Measurements from ENCODE around the gene ZNF474.

Gene ZNF474

DNA sequence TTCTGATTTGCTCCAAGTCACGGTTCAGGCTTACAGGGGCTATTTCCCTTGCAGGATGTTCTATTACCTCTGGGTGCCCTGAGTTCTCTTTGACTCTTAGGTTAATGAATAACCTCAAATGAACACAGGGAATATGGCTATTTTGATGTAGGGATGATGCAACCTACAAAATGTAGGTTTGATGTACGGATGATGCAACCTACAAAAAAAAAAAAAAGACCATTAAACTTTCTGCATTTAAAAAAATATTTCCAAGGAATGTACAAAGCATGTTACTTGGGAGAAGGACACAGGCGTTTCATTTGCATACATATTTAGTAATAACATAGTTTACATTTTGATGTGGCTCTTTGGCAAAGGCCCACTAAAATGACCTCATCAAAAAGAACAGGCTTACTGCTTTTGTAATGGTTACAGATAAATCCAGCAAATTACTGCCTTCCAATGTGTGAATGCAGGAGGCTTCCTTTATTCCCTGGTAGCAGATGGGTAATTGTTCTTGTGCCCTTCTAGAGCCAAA is 36.3 kb downstream of the ZNF474 start:
- no peak overlapping the region for H3K4me3 ChIP-seq (ENCODE audit: low read depth, low read length)
- DNase-seq (ENCODE audit: low read depth): no peak
- TF ChIP-seq MYC (IDR thresholded peaks at IDR 0.05; ENCODE audit: low read depth, low read length) (no peak), POLR2A (IDR thresholded peaks at IDR 0.05; ENCODE audit: extremely low read depth, insufficient read length) (no peak)
- TF ChIP-seq, protein P1, sequence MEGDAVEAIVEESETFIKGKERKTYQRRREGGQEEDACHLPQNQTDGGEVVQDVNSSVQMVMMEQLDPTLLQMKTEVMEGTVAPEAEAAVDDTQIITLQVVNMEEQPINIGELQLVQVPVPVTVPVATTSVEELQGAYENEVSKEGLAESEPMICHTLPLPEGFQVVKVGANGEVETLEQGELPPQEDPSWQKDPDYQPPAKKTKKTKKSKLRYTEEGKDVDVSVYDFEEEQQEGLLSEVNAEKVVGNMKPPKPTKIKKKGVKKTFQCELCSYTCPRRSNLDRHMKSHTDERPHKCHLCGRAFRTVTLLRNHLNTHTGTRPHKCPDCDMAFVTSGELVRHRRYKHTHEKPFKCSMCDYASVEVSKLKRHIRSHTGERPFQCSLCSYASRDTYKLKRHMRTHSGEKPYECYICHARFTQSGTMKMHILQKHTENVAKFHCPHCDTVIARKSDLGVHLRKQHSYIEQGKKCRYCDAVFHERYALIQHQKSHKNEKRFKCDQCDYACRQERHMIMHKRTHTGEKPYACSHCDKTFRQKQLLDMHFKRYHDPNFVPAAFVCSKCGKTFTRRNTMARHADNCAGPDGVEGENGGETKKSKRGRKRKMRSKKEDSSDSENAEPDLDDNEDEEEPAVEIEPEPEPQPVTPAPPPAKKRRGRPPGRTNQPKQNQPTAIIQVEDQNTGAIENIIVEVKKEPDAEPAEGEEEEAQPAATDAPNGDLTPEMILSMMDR (IDR thresholded peaks at IDR 0.05; ENCODE audit: low read depth, low read length): no peak
- TF ChIP-seq, protein P2, sequence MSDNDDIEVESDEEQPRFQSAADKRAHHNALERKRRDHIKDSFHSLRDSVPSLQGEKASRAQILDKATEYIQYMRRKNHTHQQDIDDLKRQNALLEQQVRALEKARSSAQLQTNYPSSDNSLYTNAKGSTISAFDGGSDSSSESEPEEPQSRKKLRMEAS (IDR thresholded peaks at IDR 0.05; ENCODE audit: low read depth, low read length): no peak

DNA sequence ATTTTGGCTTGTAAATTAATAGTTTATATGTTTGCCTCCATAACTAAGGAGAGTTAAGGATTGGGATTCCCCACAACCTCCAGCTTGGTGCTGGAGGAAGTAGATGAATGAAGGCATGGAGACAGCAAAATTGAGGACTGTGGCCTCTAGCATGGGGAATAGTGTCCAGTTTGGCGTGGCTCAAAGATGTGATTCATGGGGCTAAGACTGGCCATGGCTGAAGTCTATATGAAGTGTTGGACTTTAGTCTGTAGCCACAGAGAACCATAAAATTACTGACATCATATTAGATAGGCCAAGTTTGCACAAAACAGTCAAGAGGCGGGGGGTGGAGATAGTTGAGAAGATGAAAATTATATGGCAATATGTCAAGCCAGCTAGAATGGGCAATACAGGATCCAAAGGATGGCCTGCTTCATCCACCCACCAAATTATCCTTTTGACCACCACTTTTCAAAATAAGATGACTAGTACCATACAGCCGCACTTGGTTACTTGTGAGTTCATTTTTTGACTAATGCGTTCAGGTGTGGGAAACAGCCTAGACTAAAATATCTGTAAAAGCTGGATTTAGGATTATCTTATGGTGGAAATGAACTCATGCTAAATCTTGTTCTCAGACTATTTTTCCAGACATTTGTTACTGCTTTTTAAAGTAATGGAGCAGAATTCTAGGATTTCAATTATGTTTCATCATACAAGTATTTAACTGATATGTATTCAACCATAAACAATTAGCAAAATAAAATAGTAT is 40.2 kb downstream of the ZNF474 start:
- no peak for DNase-seq (ENCODE audit: low read depth)
- H3K4me3 ChIP-seq (ENCODE audit: low read depth, low read length): no peak overlapping the region
- TF ChIP-seq, protein P1 (IDR thresholded peaks at IDR 0.05; ENCODE audit: low read depth, low read length): no peak

DNA sequence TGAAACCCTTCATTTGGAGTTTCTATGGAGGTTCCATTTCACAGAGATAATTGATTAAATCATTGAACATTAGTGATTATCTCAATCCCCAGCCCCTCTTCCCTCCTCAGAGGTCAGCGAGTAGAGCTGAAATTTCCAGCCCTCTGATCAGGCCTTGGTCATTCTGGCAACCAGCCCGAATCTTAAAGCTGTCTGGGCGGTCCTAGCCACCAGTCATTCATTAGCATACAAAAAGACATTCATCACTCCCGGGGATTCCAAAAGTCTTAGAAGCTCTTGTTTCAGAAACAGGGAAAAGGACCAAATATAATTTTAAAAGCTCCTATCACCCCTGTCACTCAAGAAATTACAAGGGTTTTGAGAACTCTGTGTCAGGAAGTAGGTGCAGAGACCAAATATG is 41.3 kb downstream of the ZNF474 start:
- TF ChIP-seq, protein P1 (IDR thresholded peaks at IDR 0.05; ENCODE audit: low read depth, low read length): no peak
- no peak for TF ChIP-seq MYC (IDR thresholded peaks at IDR 0.05; ENCODE audit: low read depth, low read length)
- no peak for TF ChIP-seq POLR2A (IDR thresholded peaks at IDR 0.05; ENCODE audit: extremely low read depth, insufficient read length)
- TF ChIP-seq, protein P2 (IDR thresholded peaks at IDR 0.05; ENCODE audit: low read depth, low read length): no peak
- DNase-seq (ENCODE audit: low read depth): no peak

DNA sequence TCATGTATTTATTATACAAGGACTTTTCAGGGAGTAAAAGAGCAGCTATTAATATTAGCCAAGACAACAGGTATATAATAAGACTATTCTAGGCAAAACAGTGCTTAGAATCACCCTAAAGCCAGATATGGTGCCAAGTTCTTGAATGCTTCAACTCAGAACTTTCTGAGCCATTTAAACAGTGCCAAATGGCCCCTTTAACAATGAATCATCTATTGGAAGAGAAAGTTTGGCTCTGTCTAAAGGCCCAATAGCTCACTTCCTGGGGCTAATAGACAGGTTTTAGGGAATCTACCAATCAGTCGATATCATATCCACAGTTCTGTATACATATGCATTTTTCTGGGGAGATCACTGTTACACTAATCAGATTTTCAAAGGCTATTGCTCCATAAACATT is 42.9 kb downstream of the ZNF474 start:
- DNase-seq (ENCODE audit: low read depth): no peak
- H3K4me3 ChIP-seq (ENCODE audit: low read depth, low read length): no peak overlapping the region
- TF ChIP-seq, protein P2 (IDR thresholded peaks at IDR 0.05; ENCODE audit: low read depth, low read length): no peak
- TF ChIP-seq POLR2A (IDR thresholded peaks at IDR 0.05; ENCODE audit: extremely low read depth, insufficient read length) (no peak), MYC (IDR thresholded peaks at IDR 0.05; ENCODE audit: low read depth, low read length) (no peak)
- TF ChIP-seq, protein P1 (IDR thresholded peaks at IDR 0.05; ENCODE audit: low read depth, low read length): no peak

More for the DNA sequence above, 41.3 kb downstream of the ZNF474 start:
- H3K4me3 ChIP-seq (ENCODE audit: low read depth, low read length): no peak overlapping the region

DNA sequence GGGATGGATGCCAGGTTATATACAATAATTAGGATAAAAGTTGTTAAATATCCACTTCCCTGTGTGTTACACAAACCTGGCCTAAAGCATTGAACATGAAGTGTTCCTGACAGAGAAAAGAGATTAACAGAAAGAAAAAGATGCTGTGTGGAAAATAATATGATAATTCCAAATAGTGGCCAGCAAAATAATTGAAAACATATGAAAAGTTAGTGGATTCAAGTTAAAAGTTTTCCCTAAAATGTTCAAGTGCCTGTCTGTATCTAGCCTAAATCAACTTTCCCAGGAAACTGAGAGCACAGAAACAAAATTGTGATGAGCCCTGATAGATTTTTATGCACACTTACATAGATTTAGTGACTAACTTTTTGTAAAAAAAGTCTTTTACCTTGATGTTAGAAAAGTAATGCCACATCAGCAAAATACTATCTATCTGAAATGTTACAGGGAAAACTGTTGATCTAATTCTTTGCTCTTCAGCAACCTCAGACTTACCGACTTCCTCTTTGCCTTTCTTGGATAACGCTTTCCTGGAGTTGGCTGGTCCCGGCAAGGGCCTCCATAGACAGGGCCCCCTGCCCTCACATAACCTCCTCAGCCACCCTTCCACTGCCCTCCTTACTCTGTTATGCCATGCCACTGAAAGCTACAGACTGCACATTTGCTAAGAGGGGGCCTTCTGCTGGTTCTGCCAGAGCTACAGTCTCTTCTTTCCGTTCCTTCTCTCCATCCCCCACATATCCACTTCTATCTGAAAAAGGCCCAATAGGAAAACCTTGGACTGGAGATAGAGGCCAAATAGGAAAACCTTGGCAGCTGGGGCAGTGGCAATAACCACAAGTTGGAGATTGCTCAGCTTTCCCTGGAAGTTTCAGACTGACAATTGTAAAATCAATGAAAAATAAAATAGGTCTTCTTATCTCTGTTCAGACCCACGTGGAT is 44.4 kb downstream of the ZNF474 start:
- DNase-seq (ENCODE audit: low read depth): no peak
- TF ChIP-seq MYC (IDR thresholded peaks at IDR 0.05; ENCODE audit: low read depth, low read length) (no peak), POLR2A (IDR thresholded peaks at IDR 0.05; ENCODE audit: extremely low read depth, insufficient read length) (no peak)
- TF ChIP-seq, protein P1 (IDR thresholded peaks at IDR 0.05; ENCODE audit: low read depth, low read length): no peak
- TF ChIP-seq, protein P2 (IDR thresholded peaks at IDR 0.05; ENCODE audit: low read depth, low read length): no peak

More for the DNA sequence above, 44.4 kb downstream of the ZNF474 start:
- H3K4me3 ChIP-seq (ENCODE audit: low read depth, low read length): no peak overlapping the region
